TTC549 (cell line): Measurements from ENCODE around the gene GFAP.

Source experiments
- FAIRE-seq: peaks from 2 replicates; lab custom pipeline; 2012; peaks lifted over from hg19 to GRCh38; lab: Jason Lieb, UNC

The GFAP gene

DNA sequence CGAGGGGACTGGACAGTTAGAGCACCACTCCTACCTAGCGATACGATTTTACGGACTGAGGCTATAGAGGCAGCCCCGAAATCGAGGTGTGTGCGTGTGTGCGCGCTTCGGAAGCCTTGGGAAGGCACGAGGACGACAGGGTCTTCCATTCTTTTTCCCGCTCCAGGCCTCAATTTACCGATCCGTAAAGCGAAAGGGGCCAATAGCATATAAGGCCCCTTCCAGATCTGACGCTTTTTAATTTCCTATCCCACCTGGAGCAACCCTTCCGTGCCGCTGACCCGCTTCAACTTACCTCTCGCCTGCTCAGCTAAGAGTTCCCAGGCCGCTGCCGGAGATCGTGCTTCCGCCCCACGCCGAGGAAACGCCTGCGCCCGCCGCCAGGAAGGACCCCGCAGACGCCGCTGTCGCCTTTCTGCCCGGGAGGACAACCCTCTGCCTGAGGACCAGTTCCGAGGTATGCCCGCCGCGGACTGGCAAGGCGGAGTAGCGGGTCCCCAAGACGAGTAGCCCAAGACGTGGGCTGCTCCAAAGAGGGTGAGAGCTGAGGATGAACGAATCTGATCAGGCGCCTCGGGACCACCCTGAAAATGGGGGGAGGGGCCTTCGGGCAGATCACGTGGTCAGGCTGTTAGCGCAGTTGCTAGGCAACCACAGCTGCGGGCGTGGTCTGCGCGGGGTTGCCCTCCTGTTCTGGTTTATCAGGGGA is 16.1 kb downstream of the GFAP start, which contains the start of gene EFTUD2:
Gene EFTUD2 (minus strand): TSS at position 372 of the 709 bp plus-strand sequence. CDS start 4,924 bp downstream, outside the sequence.
- no peak for FAIRE-seq

- no peak for FAIRE-seq
Observed at GRCh38 chr17:44898768-44899073, 16.6 kb downstream of the GFAP start.

DNA sequence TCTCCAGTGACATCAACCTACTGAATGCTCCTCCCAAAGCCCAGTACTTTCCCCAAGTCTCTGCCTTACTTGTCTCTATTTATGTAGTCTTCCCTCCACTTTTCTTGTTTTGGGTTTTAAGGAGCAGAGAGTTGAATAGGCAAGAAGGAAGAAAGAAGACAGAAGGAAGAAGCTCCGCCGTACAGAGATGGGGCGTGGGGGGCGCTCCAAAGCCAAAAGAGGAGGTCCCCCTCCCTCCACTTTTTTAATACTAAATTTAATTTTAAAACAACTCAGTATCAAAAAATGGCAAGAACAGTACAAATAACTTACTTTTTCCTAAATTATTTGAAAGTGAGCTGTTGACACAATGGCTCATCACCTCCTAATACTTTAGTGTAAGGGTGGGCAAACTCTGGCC is 20.7 kb downstream of the GFAP start:
- FAIRE-seq = no peak

DNA sequence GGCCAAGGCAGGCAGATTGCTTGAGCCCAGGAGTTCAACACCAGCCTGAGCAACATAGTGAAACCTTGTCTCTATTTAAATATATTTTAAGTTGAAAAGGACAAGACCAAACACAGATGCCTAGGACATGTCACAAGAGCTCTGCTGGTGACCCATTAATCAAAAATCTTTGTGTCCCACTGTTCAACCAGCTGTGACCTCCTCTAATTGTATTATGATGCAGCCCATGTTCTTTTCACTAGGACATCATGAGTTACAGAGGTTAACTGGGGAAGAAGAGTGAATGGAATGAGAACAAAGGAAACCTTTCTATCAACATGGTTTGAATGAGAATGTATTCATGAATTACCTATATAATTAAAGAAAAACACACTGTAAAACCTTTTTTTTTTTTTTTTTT is 23.1 kb downstream of the GFAP start:
- no peak for FAIRE-seq

GRCh38 chr17:44889003-44889402 is 26.3 kb downstream of the GFAP start:
- no peak for FAIRE-seq

GRCh38 chr17:44887971-44888954 is 27.0 kb downstream of the GFAP start:
- FAIRE-seq = no peak

- FAIRE-seq = no peak
Observed at GRCh38 chr17:44887016-44887415, 28.3 kb downstream of the GFAP start.

DNA sequence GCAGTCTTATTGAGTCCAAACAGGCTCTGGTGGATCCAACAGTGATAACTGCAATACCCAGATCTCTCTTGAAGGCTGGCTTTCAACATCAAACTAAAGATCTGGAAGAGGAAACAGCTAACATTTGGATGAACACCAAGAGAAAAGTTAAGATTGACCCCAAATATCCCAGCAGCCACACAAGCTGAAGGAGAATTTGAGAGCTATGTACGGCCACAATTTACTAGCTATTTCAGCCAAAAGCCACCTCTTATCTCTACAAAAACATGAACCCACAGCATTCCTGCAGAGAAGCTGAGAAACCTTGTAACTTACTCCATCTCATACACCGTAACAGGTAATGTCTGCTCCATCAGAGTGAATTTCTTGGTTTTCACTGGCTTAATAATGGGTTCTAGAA is 30.4 kb downstream of the GFAP start:
- no peak for FAIRE-seq

DNA sequence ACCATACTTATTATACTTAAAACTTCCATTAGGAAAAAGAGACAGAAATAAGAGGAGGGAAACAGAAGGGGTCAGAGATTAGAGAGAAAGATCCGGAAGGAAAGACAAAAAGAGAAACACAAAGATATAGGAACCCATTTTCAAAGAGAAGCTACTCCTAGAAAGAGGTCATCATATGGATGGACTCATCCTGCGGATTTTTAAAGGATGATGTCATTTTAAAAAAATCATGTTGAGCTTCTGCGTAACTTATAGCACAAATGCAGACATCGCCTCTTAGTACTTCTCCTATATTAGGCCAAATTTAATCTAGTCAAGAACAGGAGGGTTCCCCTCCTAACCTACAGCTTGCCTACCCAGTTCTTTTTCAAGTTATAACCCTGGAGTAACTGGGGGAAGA is 34.2 kb downstream of the GFAP start:
- FAIRE-seq = no peak

- FAIRE-seq = no peak
Observed at GRCh38 chr17:44880062-44880461, 35.2 kb downstream of the GFAP start.

GRCh38 chr17:44879376-44879775 is 35.9 kb downstream of the GFAP start:
- no peak for FAIRE-seq

DNA sequence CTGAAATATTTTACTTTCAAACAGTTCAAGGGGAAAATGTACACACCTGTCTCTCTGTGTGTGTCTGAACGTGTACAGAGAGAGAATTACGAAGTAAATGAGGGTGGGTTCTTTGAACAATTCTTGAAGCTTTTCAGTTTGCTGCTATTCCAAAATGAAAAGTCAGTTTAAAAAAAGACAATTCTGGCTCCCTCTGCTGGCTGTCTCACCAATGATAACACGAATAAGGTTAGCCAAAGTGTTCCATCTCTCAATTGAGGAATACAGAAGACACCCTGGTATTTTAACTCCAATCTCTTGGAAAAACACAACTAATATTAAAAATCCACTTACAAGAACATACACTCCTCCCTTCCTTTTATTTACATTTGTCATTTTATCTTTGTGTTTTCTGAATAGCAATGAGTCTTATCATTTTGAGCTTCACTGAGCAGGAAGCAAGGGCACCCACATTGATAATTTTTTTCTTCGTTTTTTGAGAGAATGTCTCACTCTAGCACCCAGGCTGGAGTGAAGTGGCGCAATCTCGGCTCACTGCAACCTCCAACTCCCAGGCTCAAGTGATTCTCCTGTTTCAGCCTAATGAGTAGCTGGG is 36.6 kb downstream of the GFAP start:
- peak; percentile 83 for FAIRE-seq

- FAIRE-seq = no peak
Observed at GRCh38 chr17:44877121-44877520, 38.2 kb downstream of the GFAP start.

- no peak for FAIRE-seq
Observed at GRCh38 chr17:44875761-44876160, 39.5 kb downstream of the GFAP start.

DNA sequence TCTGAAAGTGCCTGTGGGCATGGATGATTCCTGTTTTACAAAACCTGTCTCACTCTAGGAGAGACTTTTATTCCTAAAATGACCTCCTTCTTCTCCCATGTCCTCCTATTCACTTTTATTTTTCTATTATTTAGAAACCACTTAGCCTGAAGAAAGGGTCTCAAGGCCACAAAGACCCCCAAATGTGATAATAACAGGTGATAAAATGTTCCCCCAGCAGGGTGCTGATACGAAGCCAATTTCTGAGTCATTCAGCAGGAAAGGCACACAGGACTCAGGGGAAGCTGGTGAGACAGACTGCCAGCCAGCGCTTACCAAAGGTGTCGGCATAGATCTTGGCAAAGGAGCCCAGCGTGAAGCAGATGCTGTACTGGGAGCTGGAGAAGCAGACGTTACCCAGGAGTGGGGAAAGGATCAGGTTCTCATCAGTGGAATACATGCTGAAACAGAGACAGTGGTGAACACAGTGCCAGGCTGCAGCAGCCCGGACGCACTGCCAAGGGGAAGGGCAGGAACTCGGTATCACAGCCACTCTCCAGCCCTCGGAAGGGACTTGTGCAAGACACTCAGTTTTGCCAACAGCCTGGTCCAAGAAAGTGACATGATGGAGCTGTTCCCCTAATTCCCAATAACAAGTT is 43.0 kb downstream of the GFAP start:
- FAIRE-seq = no peak

DNA sequence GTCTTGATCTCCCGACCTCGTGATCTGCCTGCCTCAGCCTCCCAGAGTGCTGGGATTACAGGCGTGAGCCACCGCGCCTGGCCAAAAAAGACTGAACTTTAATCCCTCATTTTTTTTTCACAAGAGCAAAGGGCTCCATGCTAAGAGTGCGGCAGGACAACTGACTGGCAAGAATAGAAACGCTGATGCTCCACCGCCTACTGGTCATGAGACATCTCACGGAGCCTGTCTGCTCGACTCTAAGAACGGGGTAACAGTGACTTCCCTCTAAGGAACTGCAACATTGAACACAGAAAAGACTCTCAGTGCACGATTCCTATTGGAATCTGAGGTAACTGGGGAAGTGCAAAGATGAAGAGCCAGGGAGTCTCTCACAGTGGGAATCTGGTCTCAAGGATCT is 43.7 kb downstream of the GFAP start:
- FAIRE-seq = no peak

- no peak for FAIRE-seq
Observed at GRCh38 chr17:44867841-44868240, 47.5 kb downstream of the GFAP start.

DNA sequence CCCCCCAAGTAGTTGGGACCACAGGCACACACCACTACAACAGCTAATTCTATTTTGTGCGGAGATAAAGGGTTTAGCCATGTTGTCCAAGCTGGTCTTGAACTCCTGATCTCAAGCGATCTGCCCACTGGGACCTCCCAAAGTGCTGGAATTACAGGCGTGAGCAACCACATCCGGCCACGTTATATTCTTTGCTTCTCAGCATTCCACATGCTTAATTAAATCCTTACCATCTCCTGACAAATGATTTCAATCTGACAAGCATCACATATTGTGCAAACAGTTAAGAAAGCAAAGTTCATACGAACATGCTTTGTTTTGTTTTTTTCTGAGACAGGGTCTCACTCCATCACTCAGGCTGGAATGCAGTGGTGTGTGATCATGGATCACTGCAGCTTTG is 49.4 kb downstream of the GFAP start:
- FAIRE-seq = no peak

DNA sequence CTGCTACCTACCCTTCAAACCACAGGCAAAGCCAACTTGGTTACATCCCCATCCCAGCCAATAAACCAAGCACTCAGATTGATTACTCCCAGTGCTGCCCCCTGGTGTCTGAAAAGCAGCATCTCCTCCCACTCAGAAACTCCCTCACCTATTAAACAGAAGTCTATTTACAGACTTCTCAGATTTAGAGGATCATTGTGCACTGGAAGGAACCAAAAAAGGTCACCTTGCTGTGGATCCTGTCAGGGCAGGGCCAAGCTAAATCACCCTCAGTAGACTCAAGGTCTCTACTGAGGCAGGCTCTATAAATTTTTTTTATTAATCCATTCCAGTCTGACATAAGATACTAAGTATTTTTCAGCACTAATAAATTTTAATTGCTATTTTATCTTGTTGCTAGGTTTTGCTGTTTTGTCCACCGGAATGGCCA is 50.1 kb downstream of the GFAP start:
- FAIRE-seq = no peak

GRCh38 chr17:44864831-44865230 is 50.5 kb downstream of the GFAP start:
- no peak for FAIRE-seq

DNA sequence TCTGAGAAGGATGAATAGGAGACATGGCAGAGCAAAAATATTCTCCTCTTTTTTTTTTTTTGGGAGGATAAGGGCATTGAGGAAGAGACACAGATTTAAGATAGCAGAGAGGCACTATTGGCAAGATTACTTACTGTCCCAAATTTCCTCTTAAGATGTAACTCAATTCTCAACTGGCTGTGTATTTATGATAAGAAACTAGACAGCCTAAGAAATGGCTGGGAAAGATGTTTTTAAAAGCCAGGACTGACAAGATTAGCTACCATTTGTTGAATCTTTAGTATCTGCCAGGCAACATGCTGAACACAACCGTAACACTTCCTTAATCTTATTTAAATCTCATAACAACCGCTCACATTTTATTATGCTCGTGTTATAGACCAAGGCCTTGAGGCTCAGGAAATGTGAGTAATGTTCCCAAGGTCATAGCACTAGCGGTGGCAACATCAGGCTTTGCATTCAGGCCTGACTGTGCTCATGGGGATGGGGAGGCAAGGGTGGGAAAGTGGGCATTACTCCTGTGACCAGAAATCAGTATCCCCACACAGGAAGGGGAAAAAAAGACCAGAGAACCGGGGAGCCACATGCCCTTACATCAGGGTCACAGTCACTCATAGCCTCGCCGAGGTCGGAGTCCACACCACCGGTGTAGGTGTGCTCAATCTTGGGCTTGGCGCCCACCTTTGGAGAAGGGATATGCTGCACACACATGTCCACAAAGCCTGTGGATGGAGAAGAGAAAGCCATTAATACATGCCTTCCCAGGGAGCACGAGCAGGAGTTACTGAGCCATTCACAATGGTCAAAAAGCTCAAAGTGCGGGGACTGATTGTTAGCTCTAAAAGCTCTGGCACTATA is 52.0 kb downstream of the GFAP start:
- no peak for FAIRE-seq
